MM.1S (cell line): ENCODE results near the gene PLD1.

Experiments used
- DNase-seq: peaks from one replicate; pipeline ENCODE4 v3.0.0-alpha.2; 2015
- H2AFZ ChIP-seq: fragments of 300-600 bp; sonication (generic); 2 replicates; pipeline ENCODE4 v1.6.0; 2016; ENCODE audit warnings: antibody characterized with exemption, low read length
- H3F3A ChIP-seq: fragments of 300-600 bp; sonication (generic); 2 replicates; pipeline ENCODE4 v1.6.1; 2016; ENCODE audit warnings: mild to moderate bottlenecking, antibody characterized with exemption, low read length, moderate library complexity, mixed read lengths; ENCODE audit not compliant: insufficient read depth
- H3K27ac ChIP-seq: fragments of 300-600 bp; sonication (generic); 2 replicates; pipeline ENCODE4 v1.5.1; 2016; ENCODE audit warnings: mild to moderate bottlenecking, low read length
- H3K27me3 ChIP-seq: fragments of 300-600 bp; sonication (generic); replicated peaks from 2 replicates; pipeline ENCODE4 v1.6.0; 2016; ENCODE audit warnings: low read length; ENCODE audit not compliant: insufficient read depth
- H3K36me3 ChIP-seq: fragments of 300-600 bp; sonication (generic); replicated peaks from 2 replicates; pipeline ENCODE4 v1.6.1; 2016; ENCODE audit warnings: mild to moderate bottlenecking, low read length, mixed read lengths; ENCODE audit not compliant: insufficient read depth
- H3K4me1 ChIP-seq: fragments of 300-600 bp; sonication (generic); 2 replicates; pipeline ENCODE4 v1.6.1; 2016; ENCODE audit warnings: low read length, mixed read lengths
- H3K4me2 ChIP-seq: fragments of 300-600 bp; sonication (generic); 2 replicates; pipeline ENCODE4 v1.6.0; 2016; ENCODE audit warnings: low read depth, low read length
- H3K4me3 ChIP-seq: fragments of 300-600 bp; sonication (generic); 2 replicates; pipeline ENCODE4 v1.5.1; 2016; ENCODE audit warnings: low read length, mixed read lengths
- H3K79me2 ChIP-seq: fragments of 300-600 bp; sonication (generic); 2 replicates; pipeline ENCODE4 v1.6.1; 2016; ENCODE audit warnings: mixed run types, low read length, mixed read lengths
- H3K9ac ChIP-seq: fragments of 300-600 bp; sonication (generic); 2 replicates; pipeline ENCODE4 v1.6.1; 2016; ENCODE audit warnings: low read length, mixed read lengths
- H3K9me2 ChIP-seq: fragments of 300-600 bp; sonication (generic); replicated peaks from 2 replicates; pipeline ENCODE4 v1.6.1; 2016; ENCODE audit warnings: mild to moderate bottlenecking, low read length, mixed read lengths; ENCODE audit not compliant: insufficient read depth
- H3K9me3 ChIP-seq: fragments of 300-600 bp; sonication (generic); replicated peaks from 2 replicates; pipeline ENCODE4 v1.6.1; 2016; ENCODE audit warnings: mild to moderate bottlenecking, low read length, mixed read lengths; ENCODE audit not compliant: insufficient read depth
- H4K20me1 ChIP-seq: fragments of 300-600 bp; sonication (generic); 2 replicates; pipeline ENCODE4 v1.6.1; 2016; ENCODE audit warnings: mild to moderate bottlenecking, low read length, moderate library complexity, mixed read lengths; ENCODE audit not compliant: insufficient read depth
- CTCF ChIP-seq: fragments of 300-600 bp; sonication (generic); IDR thresholded peaks from 2 replicates; pipeline ENCODE4 v1.5.1; 2016; ENCODE audit warnings: antibody characterized with exemption, low read length, mixed read lengths
- EZH2 ChIP-seq: fragments of 300-600 bp; sonication (generic); optimal IDR thresholded peaks from 2 replicates; pipeline ENCODE3; 2017; ENCODE audit warnings: low read depth, mild to moderate bottlenecking, antibody characterized with exemption, low read length, mixed read lengths
- EZH2phosphoT487 ChIP-seq: fragments of 300-600 bp; sonication (generic); IDR thresholded peaks from 2 replicates; pipeline ENCODE4 v1.6.1; 2018; ENCODE audit warnings: antibody characterized with exemption, low read length

PLD1 gene

GRCh38 chr3:171673951-171674350, 136.3 kb downstream of the PLD1 start:
- Histone ChIP-seq H3K4me2 (no peak overlapping the region), H3K9me3 (no peaks in the 10 kb centered on the region), H3K79me2 (no peaks in the 10 kb centered on the region), H3F3A (no peaks in the 10 kb centered on the region), H3K4me1 (no peaks in the 10 kb centered on the region), H3K9me2 (no peaks in the 10 kb centered on the region), H3K9ac (no peak overlapping the region), H4K20me1 (no peaks in the 10 kb centered on the region), H3K4me3 (no peak overlapping the region), H2AFZ (no peak overlapping the region), H3K27me3 (no peaks in the 10 kb centered on the region), H3K36me3 (no peaks in the 10 kb centered on the region), H3K27ac (no peak overlapping the region)
- TF ChIP-seq CTCF: no peak
- no peak for TF ChIP-seq EZH2phosphoT487
- TF ChIP-seq EZH2: no peak
- no peak for DNase-seq

DNA sequence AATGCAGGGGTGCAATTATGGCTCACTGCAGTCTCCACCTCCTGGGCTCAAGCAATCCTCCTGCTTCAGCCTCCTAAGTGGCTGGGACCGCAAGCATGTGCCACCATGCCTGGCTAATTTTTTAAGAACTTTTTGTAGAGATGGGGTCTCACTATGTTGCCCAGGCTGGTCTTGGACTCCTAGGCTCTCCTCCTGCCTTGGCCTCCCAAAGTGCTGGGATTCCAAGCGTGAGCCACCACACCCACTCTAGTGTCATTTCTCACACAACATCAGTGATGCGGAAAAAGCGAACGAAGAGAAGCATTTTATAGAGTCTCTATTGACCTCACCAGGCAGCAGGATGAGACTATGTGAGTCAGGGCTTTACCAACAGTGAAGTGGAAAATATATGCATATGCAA, 137.7 kb downstream of the PLD1 start:
- no peak overlapping the region for H3K4me2 ChIP-seq
- no peaks in the 10 kb centered on the region for H3K4me1 ChIP-seq
- H3K36me3 ChIP-seq: no peaks in the 10 kb centered on the region
- H3K9me3 ChIP-seq: no peaks in the 10 kb centered on the region
- DNase-seq: no peak
- H3K9me2 ChIP-seq: no peaks in the 10 kb centered on the region
- H3K27ac ChIP-seq: no peak overlapping the region
- no peaks in the 10 kb centered on the region for H3F3A ChIP-seq
- no peak for TF ChIP-seq EZH2phosphoT487
- no peak for TF ChIP-seq CTCF
- no peak for TF ChIP-seq EZH2
- no peaks in the 10 kb centered on the region for H4K20me1 ChIP-seq
- H3K79me2 ChIP-seq: no peaks in the 10 kb centered on the region
- no peaks in the 10 kb centered on the region for H3K27me3 ChIP-seq
- no peak overlapping the region for H3K9ac ChIP-seq
- H3K4me3 ChIP-seq: no peak overlapping the region
- H2AFZ ChIP-seq: no peak overlapping the region

DNA sequence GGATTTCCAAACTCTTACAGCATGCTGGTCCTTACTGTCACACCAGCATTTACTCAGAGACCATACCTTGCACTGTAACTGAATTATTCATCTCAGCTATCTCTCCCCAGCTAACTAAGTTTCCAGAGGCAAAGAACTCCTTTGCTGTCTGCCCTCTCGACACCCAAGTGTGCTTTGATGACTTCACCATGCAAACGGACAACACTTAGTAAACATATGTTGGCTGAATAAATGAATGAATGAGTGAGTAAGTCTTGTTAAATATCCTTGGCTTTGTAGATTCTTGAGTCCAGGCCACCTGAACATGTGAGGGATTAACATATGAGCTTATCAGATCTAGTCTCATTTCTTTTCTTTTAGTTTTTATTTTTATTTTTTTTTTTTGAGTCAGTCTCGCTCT, 138.2 kb downstream of the PLD1 start:
- no peaks in the 10 kb centered on the region for H3K9me2 ChIP-seq
- H4K20me1 ChIP-seq: no peaks in the 10 kb centered on the region
- TF ChIP-seq CTCF: no peak
- no peak for TF ChIP-seq EZH2
- no peak for TF ChIP-seq EZH2phosphoT487

DNA sequence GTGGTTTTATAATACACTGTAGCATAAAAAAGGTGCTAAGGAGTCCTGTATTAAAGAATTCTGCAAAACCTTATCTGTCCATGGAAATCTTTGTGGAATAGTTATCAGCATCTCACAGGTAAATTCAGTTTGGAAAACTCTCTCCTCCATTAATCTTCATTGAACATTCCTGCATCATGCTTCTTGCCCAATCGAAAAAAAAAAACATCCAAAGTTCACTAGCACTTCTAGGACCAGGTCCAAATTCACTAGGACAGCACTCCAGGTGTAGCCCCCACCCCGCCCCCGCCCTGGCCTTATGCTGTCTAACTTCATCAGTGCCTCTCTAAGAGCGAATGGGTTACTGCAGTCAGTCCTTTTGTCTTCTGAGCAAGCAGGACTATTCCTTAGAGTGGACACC, 138.6 kb downstream of the PLD1 start:
- no peaks in the 10 kb centered on the region for H3F3A ChIP-seq
- H3K9me3 ChIP-seq: no peaks in the 10 kb centered on the region
- no peak for DNase-seq
- no peak overlapping the region for H3K9ac ChIP-seq
- H4K20me1 ChIP-seq: no peaks in the 10 kb centered on the region
- no peak overlapping the region for H2AFZ ChIP-seq
- H3K9me2 ChIP-seq: no peaks in the 10 kb centered on the region
- no peak overlapping the region for H3K27ac ChIP-seq
- H3K4me3 ChIP-seq: no peak overlapping the region
- H3K79me2 ChIP-seq: no peaks in the 10 kb centered on the region
- no peaks in the 10 kb centered on the region for H3K4me1 ChIP-seq
- no peak overlapping the region for H3K4me2 ChIP-seq
- TF ChIP-seq EZH2 (no peak), EZH2phosphoT487 (no peak), CTCF (no peak)
- H3K27me3 ChIP-seq: no peaks in the 10 kb centered on the region
- no peaks in the 10 kb centered on the region for H3K36me3 ChIP-seq

More for the DNA sequence above, 138.2 kb downstream of the PLD1 start:
- H3K4me2 ChIP-seq: no peak overlapping the region
- DNase-seq: no peak
- no peaks in the 10 kb centered on the region for H3K79me2 ChIP-seq
- H3K4me1 ChIP-seq: no peaks in the 10 kb centered on the region
- H3F3A ChIP-seq: no peaks in the 10 kb centered on the region
- H3K9ac ChIP-seq: no peak overlapping the region
- H3K27ac ChIP-seq: no peak overlapping the region
- H3K9me3 ChIP-seq: no peaks in the 10 kb centered on the region
- H3K4me3 ChIP-seq: no peak overlapping the region
- no peaks in the 10 kb centered on the region for H3K36me3 ChIP-seq
- H3K27me3 ChIP-seq: no peaks in the 10 kb centered on the region
- no peak overlapping the region for H2AFZ ChIP-seq
